Measurements from ENCODE around the gene PIEZO2.

The PIEZO2 gene

DNA sequence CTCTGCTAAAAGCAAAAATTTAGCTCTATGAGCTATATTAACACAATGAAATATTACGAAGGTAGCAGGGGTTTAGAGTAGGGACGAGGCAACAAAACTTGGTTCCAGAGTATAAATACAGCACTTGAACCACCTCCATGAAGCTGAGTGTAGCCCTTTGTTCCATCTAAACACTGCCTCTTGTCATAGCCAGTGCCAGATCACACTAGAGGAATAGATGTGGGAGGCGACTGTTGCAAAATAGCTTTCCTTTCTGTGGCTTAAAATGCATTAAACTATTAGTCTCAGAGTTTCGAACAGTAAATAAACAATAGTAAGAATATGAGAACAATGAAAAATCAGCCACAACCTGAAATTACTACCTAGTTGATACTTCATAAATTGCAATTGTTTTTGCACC lies 29.8 kb downstream of the PIEZO2 start:
- no peak for ATAC-seq

DNA sequence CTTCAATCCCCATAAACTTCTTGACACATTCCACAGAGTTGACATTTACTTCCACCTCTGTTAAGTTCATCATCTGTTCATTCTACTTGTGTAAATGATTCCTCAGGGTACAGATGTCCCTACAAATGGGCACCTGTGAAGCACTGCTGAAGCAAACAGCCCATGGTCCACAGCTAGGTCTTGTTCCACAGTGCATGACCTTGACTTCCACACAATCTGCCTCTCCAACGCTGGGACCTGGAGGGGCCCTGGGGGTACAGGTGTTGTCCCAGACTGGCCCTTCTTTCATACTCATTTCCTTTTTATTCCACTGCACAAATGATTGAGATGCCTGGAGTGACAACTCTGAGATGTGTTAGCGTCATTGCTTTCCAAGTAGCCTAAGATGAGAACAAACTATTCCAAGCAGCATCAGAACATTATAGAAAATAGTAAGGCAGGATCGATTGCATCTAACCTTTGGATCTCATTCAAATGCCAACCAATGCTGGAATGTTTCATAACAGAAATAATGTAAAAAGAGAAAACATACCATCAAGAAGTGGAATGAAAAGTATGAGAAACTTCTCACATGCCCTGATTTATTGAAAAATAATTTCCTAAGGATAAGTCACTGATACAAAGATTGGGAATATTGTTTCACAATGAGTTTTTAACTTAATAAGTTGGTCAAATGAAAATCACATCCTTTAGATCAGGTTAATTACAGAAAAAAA lies 31.2 kb downstream of the PIEZO2 start:
- no peak for ATAC-seq
- TF ChIP-seq, protein P1, sequence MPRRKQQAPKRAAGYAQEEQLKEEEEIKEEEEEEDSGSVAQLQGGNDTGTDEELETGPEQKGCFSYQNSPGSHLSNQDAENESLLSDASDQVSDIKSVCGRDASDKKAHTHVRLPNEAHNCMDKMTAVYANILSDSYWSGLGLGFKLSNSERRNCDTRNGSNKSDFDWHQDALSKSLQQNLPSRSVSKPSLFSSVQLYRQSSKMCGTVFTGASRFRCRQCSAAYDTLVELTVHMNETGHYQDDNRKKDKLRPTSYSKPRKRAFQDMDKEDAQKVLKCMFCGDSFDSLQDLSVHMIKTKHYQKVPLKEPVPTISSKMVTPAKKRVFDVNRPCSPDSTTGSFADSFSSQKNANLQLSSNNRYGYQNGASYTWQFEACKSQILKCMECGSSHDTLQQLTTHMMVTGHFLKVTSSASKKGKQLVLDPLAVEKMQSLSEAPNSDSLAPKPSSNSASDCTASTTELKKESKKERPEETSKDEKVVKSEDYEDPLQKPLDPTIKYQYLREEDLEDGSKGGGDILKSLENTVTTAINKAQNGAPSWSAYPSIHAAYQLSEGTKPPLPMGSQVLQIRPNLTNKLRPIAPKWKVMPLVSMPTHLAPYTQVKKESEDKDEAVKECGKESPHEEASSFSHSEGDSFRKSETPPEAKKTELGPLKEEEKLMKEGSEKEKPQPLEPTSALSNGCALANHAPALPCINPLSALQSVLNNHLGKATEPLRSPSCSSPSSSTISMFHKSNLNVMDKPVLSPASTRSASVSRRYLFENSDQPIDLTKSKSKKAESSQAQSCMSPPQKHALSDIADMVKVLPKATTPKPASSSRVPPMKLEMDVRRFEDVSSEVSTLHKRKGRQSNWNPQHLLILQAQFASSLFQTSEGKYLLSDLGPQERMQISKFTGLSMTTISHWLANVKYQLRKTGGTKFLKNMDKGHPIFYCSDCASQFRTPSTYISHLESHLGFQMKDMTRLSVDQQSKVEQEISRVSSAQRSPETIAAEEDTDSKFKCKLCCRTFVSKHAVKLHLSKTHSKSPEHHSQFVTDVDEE (CRISPR knock-in tag; IDR thresholded peaks at IDR 0.05), result no peak
- TF ChIP-seq TCF4 (CRISPR knock-in tag; IDR thresholded peaks at IDR 0.05; ENCODE audit: borderline replicate concordance) (no peak), PPARA (CRISPR knock-in tag; IDR thresholded peaks at IDR 0.05; ENCODE audit: borderline replicate concordance) (no peak), OSR1 (CRISPR knock-in tag; IDR thresholded peaks at IDR 0.05) (no peak), GLIS3 (CRISPR knock-in tag; IDR thresholded peaks at IDR 0.05) (no peak), ZFP3 (CRISPR knock-in tag; IDR thresholded peaks at IDR 0.05) (no peak), ESRRG (CRISPR knock-in tag; IDR thresholded peaks at IDR 0.05) (no peak), ARNTL (CRISPR knock-in tag; IDR thresholded peaks at IDR 0.05; ENCODE audit: borderline replicate concordance, low read depth) (no peak), CSDC2 (CRISPR knock-in tag; IDR thresholded peaks at IDR 0.05) (no peak)
- TF ChIP-seq, protein P2, sequence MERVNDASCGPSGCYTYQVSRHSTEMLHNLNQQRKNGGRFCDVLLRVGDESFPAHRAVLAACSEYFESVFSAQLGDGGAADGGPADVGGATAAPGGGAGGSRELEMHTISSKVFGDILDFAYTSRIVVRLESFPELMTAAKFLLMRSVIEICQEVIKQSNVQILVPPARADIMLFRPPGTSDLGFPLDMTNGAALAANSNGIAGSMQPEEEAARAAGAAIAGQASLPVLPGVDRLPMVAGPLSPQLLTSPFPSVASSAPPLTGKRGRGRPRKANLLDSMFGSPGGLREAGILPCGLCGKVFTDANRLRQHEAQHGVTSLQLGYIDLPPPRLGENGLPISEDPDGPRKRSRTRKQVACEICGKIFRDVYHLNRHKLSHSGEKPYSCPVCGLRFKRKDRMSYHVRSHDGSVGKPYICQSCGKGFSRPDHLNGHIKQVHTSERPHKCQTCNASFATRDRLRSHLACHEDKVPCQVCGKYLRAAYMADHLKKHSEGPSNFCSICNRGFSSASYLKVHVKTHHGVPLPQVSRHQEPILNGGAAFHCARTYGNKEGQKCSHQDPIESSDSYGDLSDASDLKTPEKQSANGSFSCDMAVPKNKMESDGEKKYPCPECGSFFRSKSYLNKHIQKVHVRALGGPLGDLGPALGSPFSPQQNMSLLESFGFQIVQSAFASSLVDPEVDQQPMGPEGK (CRISPR knock-in tag; IDR thresholded peaks at IDR 0.05; ENCODE audit: borderline replicate concordance), result no peak
- TF ChIP-seq, protein P3, sequence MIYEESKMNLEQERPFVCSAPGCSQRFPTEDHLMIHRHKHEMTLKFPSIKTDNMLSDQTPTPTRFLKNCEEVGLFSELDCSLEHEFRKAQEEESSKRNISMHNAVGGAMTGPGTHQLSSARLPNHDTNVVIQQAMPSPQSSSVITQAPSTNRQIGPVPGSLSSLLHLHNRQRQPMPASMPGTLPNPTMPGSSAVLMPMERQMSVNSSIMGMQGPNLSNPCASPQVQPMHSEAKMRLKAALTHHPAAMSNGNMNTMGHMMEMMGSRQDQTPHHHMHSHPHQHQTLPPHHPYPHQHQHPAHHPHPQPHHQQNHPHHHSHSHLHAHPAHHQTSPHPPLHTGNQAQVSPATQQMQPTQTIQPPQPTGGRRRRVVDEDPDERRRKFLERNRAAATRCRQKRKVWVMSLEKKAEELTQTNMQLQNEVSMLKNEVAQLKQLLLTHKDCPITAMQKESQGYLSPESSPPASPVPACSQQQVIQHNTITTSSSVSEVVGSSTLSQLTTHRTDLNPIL (CRISPR knock-in tag; IDR thresholded peaks at IDR 0.05; ENCODE audit: low read depth), result no peak
- TF ChIP-seq, protein P4, sequence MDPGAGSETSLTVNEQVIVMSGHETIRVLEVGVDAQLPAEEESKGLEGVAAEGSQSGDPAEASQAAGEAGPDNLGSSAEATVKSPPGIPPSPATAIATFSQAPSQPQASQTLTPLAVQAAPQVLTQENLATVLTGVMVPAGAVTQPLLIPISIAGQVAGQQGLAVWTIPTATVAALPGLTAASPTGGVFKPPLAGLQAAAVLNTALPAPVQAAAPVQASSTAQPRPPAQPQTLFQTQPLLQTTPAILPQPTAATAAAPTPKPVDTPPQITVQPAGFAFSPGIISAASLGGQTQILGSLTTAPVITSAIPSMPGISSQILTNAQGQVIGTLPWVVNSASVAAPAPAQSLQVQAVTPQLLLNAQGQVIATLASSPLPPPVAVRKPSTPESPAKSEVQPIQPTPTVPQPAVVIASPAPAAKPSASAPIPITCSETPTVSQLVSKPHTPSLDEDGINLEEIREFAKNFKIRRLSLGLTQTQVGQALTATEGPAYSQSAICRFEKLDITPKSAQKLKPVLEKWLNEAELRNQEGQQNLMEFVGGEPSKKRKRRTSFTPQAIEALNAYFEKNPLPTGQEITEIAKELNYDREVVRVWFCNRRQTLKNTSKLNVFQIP (CRISPR knock-in tag; IDR thresholded peaks at IDR 0.05; ENCODE audit: borderline replicate concordance, low read depth), result no peak

More for the DNA sequence above, 29.8 kb downstream of the PIEZO2 start:
- TF ChIP-seq, protein P3 (CRISPR knock-in tag; IDR thresholded peaks at IDR 0.05; ENCODE audit: low read depth), result no peak
- no peak for TF ChIP-seq OSR1 (CRISPR knock-in tag; IDR thresholded peaks at IDR 0.05)
- no peak for TF ChIP-seq ZNF8 (CRISPR knock-in tag; IDR thresholded peaks at IDR 0.05)

DNA sequence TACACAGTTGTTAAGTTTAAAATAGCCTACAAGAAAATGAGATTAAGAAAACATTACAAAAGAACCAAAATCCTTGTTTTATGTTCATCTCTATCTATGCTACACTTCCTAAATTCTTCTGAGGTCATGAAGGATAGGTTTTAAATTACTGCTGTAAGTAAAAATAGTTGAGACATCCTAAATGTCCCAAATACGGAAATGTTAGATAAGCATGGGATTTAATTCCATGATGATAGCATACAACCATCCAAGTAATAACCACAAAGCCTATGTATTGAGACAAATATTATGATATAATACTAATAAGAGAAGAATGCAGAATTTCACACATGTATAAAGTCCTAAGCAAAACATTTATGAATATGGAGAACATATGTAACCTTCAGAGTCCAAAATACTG lies 34.1 kb downstream of the PIEZO2 start:
- TF ChIP-seq RARB (CRISPR knock-in tag; IDR thresholded peaks at IDR 0.05) (no peak), GLIS3 (CRISPR knock-in tag; IDR thresholded peaks at IDR 0.05) (no peak), PPARA (CRISPR knock-in tag; IDR thresholded peaks at IDR 0.05; ENCODE audit: borderline replicate concordance) (no peak)
- TF ChIP-seq, protein P5, sequence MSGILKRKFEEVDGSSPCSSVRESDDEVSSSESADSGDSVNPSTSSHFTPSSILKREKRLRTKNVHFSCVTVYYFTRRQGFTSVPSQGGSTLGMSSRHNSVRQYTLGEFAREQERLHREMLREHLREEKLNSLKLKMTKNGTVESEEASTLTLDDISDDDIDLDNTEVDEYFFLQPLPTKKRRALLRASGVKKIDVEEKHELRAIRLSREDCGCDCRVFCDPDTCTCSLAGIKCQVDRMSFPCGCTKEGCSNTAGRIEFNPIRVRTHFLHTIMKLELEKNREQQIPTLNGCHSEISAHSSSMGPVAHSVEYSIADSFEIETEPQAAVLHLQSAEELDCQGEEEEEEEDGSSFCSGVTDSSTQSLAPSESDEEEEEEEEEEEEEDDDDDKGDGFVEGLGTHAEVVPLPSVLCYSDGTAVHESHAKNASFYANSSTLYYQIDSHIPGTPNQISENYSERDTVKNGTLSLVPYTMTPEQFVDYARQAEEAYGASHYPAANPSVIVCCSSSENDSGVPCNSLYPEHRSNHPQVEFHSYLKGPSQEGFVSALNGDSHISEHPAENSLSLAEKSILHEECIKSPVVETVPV (CRISPR knock-in tag; IDR thresholded peaks at IDR 0.05), result no peak
- no peak for ATAC-seq

DNA sequence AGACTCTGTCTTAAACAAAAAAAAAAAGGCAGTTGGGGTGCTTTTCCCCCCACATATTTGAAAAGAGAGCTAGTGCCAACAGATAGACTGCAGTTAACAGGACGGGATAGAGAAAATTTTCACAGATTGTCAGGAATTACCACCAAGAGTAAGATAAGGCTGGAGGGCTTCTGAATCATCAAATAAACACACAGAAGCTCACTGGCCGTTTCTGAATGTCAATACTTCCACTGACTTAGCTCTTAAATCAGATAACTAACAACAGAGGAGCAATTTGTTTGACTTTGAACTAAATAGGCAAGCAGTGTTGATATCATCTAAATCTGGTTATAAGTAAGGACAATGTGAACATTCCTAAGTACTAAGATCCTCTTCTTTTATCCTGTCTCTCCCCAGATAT lies 34.7 kb downstream of the PIEZO2 start:
- ATAC-seq, result no peak
- TF ChIP-seq TOX (CRISPR knock-in tag; IDR thresholded peaks at IDR 0.05; ENCODE audit: borderline replicate concordance), result no peak
- TF ChIP-seq ARNTL (CRISPR knock-in tag; IDR thresholded peaks at IDR 0.05; ENCODE audit: borderline replicate concordance, low read depth), result no peak
- no peak for TF ChIP-seq ESRRG (CRISPR knock-in tag; IDR thresholded peaks at IDR 0.05)
- TF ChIP-seq ZFP30 (CRISPR knock-in tag; IDR thresholded peaks at IDR 0.05), result no peak
- TF ChIP-seq BACH2 (CRISPR knock-in tag; IDR thresholded peaks at IDR 0.05; ENCODE audit: borderline replicate concordance), result no peak
- TF ChIP-seq ZNF565 (CRISPR knock-in tag; conservative IDR thresholded peaks at IDR 0.05; ENCODE audit: low read depth), result no peak
- TF ChIP-seq, protein P3 (CRISPR knock-in tag; IDR thresholded peaks at IDR 0.05; ENCODE audit: low read depth), result no peak
- TF ChIP-seq, protein P2 (CRISPR knock-in tag; IDR thresholded peaks at IDR 0.05; ENCODE audit: borderline replicate concordance), result no peak
- no peak for TF ChIP-seq SNAI2 (CRISPR knock-in tag; IDR thresholded peaks at IDR 0.05)
- no peak for TF ChIP-seq ISL1 (CRISPR knock-in tag; IDR thresholded peaks at IDR 0.05)
- no peak for TF ChIP-seq RARB (CRISPR knock-in tag; IDR thresholded peaks at IDR 0.05)
- no peak for TF ChIP-seq PPARA (CRISPR knock-in tag; IDR thresholded peaks at IDR 0.05; ENCODE audit: borderline replicate concordance)
- TF ChIP-seq CSDC2 (CRISPR knock-in tag; IDR thresholded peaks at IDR 0.05), result no peak

All from SK-N-SH treated with all-trans-retinoic acid at 6 μM for 48 hours (cell line).